Adipocyte (in vitro differentiated cells): ENCODE measurements around the gene NELFA.
"Not testable (repeated sequence)": the region's sequence is repeated elsewhere in the genome, so short reads cannot be mapped to it uniquely, and the experiment has no call there.

Source experiments
- DNase-seq: peaks from one replicate; pipeline ENCODE4 v3.0.0-alpha.2; 2015; ENCODE audit warnings: low read depth
- H3K27me3 ChIP-seq: replicated peaks from 2 replicates; pipeline ENCODE4 v1.7.0; 2013; ENCODE audit warnings: mild to moderate bottlenecking, low read length, moderate library complexity; ENCODE audit not compliant: control insufficient read depth, insufficient read depth
- H3K36me3 ChIP-seq: 2 replicates; pipeline ENCODE4 v1.7.0; 2013; ENCODE audit warnings: low read length, mild to moderate bottlenecking, moderate library complexity; ENCODE audit not compliant: control insufficient read depth, insufficient read depth, severe bottlenecking
- H3K4me1 ChIP-seq: 2 replicates; pipeline ENCODE4 v1.7.0; 2013; ENCODE audit warnings: mild to moderate bottlenecking, low read length, moderate library complexity; ENCODE audit not compliant: control insufficient read depth, insufficient read depth
- H3K4me3 ChIP-seq: 2 replicates; pipeline ENCODE4 v1.7.0; 2013; ENCODE audit warnings: mild to moderate bottlenecking, low read length, moderate library complexity
- H3K9ac ChIP-seq: 2 replicates; pipeline ENCODE4 v1.7.0; 2013; ENCODE audit warnings: mild to moderate bottlenecking, low read length, moderate library complexity
- H3K9me3 ChIP-seq: 2 replicates; pipeline ENCODE4 v1.7.0; 2013; ENCODE audit warnings: mild to moderate bottlenecking, low read length, moderate library complexity; ENCODE audit not compliant: control insufficient read depth

NELFA gene

GRCh38 chr4:2006367-2006766 lies 2.4 kb downstream of the NELFA start:
- H3K36me3 ChIP-seq: peaks cover 13% of the 10 kb centered on the region

DNA sequence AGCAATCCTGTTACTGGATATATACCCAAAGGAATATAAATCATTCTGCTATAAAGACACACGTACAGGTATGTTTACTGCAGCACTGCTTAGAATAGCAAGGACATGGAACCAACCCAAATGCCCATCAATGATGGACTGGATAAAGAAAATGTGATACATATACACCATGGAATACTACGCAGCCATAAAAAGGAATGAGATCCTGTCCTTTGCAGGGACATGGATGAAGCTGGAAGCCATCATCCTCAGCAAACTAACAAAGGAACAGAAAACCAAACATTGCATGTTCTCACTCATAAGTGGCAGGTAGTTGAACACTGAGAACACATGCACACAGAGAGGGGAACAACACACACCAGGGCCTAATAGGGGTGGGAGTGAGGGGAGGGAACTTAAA lies 5.4 kb downstream of the NELFA start:
- not testable (repeated sequence) for H3K9me3 ChIP-seq, H3K4me1 ChIP-seq, H3K4me3 ChIP-seq, H3K27me3 ChIP-seq, H3K9ac ChIP-seq, DNase-seq
- H3K36me3 ChIP-seq: peaks cover 24% of the 10 kb centered on the region

More at GRCh38 chr4:2006367-2006766, 2.4 kb downstream of the NELFA start:
- Histone ChIP-seq H3K9me3 (no peaks in the 10 kb centered on the region), H3K4me1 (peaks cover 19% of the 10 kb centered on the region), H3K9ac (no peak overlapping the region), H3K27me3 (no peaks in the 10 kb centered on the region), H3K4me3 (no peak overlapping the region)
- no peak for DNase-seq

DNA sequence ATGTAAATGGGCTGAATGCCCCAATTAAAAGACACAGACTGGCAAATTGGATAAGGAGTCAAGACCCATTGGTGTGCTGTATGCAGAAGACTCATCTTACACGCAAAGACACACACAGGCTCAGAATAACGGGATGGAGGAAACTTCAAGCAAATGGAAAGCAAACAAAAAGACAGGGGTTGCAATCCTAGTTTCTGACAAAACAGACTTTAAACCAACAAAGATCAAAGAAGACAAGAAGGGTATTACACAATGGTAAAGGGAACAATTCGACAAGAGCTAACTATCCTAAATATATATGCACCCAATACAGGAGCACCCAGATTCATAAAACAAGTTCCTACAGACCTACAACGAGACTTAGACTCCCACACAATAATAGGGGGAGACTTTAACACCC lies 9.5 kb downstream of the NELFA start:
- DNase-seq, H3K4me1 ChIP-seq, H3K4me3 ChIP-seq, H3K27me3 ChIP-seq, H3K9me3 ChIP-seq, H3K9ac ChIP-seq: not testable (repeated sequence)
- peaks cover 23% of the 10 kb centered on the region for H3K36me3 ChIP-seq

GRCh38 chr4:1998296-1998695 lies 10.5 kb downstream of the NELFA start:
- Histone ChIP-seq H3K4me3 (no peak overlapping the region), H3K27me3 (no peaks in the 10 kb centered on the region), H3K4me1 (no peaks in the 10 kb centered on the region), H3K9me3 (no peaks in the 10 kb centered on the region), H3K36me3 (peaks cover 20% of the 10 kb centered on the region), H3K9ac (no peak overlapping the region)
- DNase-seq: no peak

DNA sequence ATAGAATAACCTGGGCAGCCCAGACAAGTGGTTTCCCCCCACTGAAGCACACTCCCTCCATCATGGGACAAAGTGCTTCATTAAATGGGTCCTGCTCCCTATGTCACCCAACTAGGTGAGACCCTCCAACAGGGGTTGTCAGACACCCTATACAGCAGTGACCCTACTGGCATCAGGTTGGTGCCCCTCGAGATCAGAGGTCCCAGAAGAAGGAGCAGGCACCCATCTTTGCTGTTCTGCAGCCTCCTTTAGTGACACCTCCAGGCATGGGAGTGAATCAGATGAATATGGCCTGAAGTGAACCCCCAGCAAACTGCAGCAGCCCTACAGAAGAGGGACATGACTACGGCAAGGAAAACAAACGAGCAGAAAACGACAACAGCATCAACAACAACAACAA lies 11.1 kb downstream of the NELFA start:
- DNase-seq: no peak
- Histone ChIP-seq H3K4me3 (no peak overlapping the region), H3K36me3 (peaks cover 17% of the 10 kb centered on the region), H3K9me3 (no peaks in the 10 kb centered on the region), H3K9ac (no peak overlapping the region), H3K27me3 (no peaks in the 10 kb centered on the region), H3K4me1 (no peaks in the 10 kb centered on the region)

DNA sequence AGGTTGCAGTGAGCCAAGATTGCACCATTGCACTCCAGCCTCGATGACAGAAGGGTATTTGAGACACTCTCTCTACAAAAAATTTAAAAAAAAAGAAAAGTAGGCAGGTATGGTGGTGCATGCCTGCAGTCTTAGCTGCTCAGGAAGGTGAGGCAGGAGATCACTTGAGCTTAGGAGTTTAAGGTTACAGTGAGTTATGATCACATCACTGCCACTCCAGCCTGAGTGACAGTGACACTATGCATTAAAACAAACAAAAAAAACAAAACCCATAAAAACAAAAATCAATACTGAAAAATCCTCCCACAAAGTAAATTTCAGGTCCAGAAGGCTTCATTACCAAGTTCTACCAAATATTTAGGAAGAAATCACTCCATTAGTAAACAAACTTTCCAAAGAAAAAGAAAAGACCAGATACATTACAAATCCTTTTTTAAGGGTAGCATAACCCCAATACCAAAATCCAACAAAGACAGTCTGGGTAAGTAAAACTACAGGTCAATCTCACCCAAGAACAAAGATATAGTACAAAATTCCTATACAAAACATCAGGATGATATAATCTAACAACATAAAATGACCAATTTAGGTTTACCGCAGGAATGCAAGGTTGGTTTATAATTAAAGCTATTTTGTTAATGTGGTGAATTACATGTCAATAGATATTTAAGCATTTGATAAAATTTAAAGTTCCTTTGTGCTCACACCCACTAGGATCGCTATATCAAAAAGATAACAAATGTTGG lies 11.7 kb downstream of the NELFA start:
- Histone ChIP-seq H3K27me3 (no peaks in the 10 kb centered on the region), H3K4me3 (no peak overlapping the region), H3K9me3 (no peaks in the 10 kb centered on the region), H3K36me3 (peaks cover 17% of the 10 kb centered on the region), H3K9ac (no peak overlapping the region), H3K4me1 (no peaks in the 10 kb centered on the region)
- DNase-seq: no peak

DNA sequence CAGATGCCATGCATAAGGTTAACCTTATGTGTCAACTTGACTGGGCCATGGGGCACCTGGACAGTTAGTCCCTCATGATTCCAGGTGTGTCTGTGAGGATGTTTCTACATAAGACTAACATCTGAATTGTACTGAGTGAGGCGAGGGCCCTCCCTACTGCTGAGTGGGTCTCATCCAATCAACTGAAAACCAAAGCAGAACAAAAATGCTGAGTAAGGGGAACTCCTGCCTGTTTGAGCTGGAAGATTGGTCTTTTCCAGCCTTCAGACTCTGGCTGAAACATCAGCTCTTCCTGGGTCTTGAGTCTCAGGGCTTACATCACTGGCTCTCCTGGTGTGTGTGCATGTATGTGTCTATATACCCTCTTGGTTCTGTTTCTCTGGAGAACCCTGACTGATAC lies 13.8 kb downstream of the NELFA start:
- Histone ChIP-seq H3K4me1 (no peaks in the 10 kb centered on the region), H3K9ac (no peak overlapping the region), H3K27me3 (no peaks in the 10 kb centered on the region), H3K4me3 (no peak overlapping the region), H3K36me3 (peaks cover 14% of the 10 kb centered on the region), H3K9me3 (no peaks in the 10 kb centered on the region)
- DNase-seq: no peak

GRCh38 chr4:1993718-1994516 lies 14.9 kb downstream of the NELFA start:
- not testable (repeated sequence) for H3K36me3 ChIP-seq, H3K27me3 ChIP-seq, H3K9me3 ChIP-seq, DNase-seq, H3K4me1 ChIP-seq, H3K4me3 ChIP-seq, H3K9ac ChIP-seq

DNA sequence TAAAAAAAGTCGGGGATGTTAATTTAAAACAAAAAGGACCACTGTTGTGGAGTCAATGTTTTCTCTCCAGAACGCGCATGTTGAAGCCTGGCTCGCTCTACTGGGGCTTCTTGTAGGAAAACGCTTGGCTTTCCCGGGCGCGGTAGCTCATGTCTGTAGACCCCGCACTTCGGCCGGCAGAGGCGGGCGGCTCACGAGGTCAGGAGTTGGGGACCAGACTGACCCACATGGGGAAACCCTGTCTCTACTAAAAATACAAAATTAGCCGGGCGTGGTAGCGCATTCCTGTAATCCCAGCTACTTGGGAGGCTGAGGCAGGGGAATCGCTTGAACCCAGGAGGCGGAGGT lies 15.6 kb downstream of the NELFA start:
- H3K36me3 ChIP-seq: peaks cover 9% of the 10 kb centered on the region

GRCh38 chr4:1992468-1993168 lies 16.2 kb downstream of the NELFA start:
- no peaks in the 10 kb centered on the region for H3K27me3 ChIP-seq
- H3K36me3 ChIP-seq: peaks cover 13% of the 10 kb centered on the region
- H3K4me1 ChIP-seq: no peaks in the 10 kb centered on the region
- H3K9ac ChIP-seq: no peak overlapping the region
- H3K9me3 ChIP-seq: no peaks in the 10 kb centered on the region
- peak overlapping the region; percentile 47 for H3K4me3 ChIP-seq
- no peak for DNase-seq

More for the DNA sequence above, 15.6 kb downstream of the NELFA start:
- no peaks in the 10 kb centered on the region for H3K27me3 ChIP-seq
- H3K9me3 ChIP-seq: no peaks in the 10 kb centered on the region
- H3K4me3 ChIP-seq: peak overlapping the region; percentile 47
- H3K9ac ChIP-seq: no peak overlapping the region
- H3K4me1 ChIP-seq: no peaks in the 10 kb centered on the region
- no peak for DNase-seq
